Right atrium auricular region (tissue), 2 donors: ENCODE results near the gene MVK. TPM values are rescaled to one million over a fixed set of nuclear protein-coding genes. Genes with fewer than 3 reads are reported as not detected.

ENCODE experiments used
- DNase-seq: peaks from one replicate; pipeline ENCODE4 v3.0.0-alpha.2; 2019; ENCODE audit warnings: low spot score
- H3K27ac ChIP-seq, 2 donors: fragments of 200-600 bp; sonication (generic); 1 replicate in 1 of 2; 2 replicates in 1 of 2; pipeline ENCODE4 v1.5.1; 2016 to 2019
- H3K27me3 ChIP-seq, 2 donors: fragments of 200-600 bp; sonication (generic); one replicate each; pipeline versions ENCODE4 v1.5.1 to v1.6.0; 2017 to 2019
- H3K36me3 ChIP-seq: fragments of 200-600 bp; sonication (generic); one replicate; pipeline ENCODE4 v1.5.1; 2016
- H3K4me1 ChIP-seq, 2 donors: fragments of 200-600 bp; sonication (generic); one replicate each; pipeline versions ENCODE4 v1.5.1 to v1.6.0; 2017 to 2019
- H3K4me3 ChIP-seq, 2 donors: fragments of 200-600 bp; sonication (generic); 1 replicate in 1 of 2; 2 replicates in 1 of 2; pipeline ENCODE4 v1.5.1; 2017 to 2019; ENCODE audit warnings: mild to moderate bottlenecking in 1 of 2, moderate library complexity in 1 of 2
- H3K9me3 ChIP-seq, 2 donors: fragments of 200-600 bp; sonication (generic); one replicate each; pipeline ENCODE4 v1.5.1; 2019
- total RNA-seq, 2 donors: library from RNA; depleted of rRNA; stranded (reverse); fragments of >200 nt; gene quantifications; one replicate each; pipeline ENCODE4 v1.1.0, GENCODE V29; 2016
- TF ChIP-seq, protein P1 (sequence below), 2 donors: fragments of 200-600 bp; sonication (generic); IDR thresholded peaks; one replicate each; pipeline ENCODE4 v1.5.1; 2019; ENCODE audit warnings: antibody characterized with exemption in 2 of 2

The MVK gene
- total RNA-seq, 2 donors from 2014 or later: 5.5 to 7.5 TPM

DNA sequence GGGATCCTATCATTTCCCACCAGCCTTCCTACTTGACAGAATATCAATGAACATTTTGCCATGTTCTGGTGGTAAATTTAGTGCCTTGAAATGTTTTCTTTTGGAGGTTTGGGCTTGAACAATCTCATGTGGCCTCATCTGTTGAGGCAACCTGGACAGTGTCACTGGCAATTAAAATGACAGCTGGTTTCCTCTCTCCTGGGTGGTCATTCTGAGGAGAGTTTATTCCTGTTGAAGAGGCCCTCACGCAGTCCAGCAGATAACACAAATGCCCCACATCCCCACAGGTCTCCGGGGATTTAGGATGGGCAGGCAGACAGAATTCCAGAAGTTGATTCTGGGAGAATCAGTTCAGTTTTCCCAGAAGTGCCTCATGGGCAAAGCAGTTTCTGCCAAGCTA lies 42.2 kb upstream of the MVK start:
- no peak for DNase-seq
- Histone ChIP-seq H3K4me1 (peaks cover 0 to 16% of the 10 kb centered on the region in 2 donors), H3K9me3 (no peaks in the 10 kb centered on the region), H3K27ac (no peak overlapping the region), H3K36me3 (peaks cover 56% of the 10 kb centered on the region), H3K27me3 (no peaks in the 10 kb centered on the region), H3K4me3 (no peak overlapping the region)
- TF ChIP-seq, protein P1, sequence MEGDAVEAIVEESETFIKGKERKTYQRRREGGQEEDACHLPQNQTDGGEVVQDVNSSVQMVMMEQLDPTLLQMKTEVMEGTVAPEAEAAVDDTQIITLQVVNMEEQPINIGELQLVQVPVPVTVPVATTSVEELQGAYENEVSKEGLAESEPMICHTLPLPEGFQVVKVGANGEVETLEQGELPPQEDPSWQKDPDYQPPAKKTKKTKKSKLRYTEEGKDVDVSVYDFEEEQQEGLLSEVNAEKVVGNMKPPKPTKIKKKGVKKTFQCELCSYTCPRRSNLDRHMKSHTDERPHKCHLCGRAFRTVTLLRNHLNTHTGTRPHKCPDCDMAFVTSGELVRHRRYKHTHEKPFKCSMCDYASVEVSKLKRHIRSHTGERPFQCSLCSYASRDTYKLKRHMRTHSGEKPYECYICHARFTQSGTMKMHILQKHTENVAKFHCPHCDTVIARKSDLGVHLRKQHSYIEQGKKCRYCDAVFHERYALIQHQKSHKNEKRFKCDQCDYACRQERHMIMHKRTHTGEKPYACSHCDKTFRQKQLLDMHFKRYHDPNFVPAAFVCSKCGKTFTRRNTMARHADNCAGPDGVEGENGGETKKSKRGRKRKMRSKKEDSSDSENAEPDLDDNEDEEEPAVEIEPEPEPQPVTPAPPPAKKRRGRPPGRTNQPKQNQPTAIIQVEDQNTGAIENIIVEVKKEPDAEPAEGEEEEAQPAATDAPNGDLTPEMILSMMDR (IDR thresholded peaks at IDR 0.05): no peak

DNA sequence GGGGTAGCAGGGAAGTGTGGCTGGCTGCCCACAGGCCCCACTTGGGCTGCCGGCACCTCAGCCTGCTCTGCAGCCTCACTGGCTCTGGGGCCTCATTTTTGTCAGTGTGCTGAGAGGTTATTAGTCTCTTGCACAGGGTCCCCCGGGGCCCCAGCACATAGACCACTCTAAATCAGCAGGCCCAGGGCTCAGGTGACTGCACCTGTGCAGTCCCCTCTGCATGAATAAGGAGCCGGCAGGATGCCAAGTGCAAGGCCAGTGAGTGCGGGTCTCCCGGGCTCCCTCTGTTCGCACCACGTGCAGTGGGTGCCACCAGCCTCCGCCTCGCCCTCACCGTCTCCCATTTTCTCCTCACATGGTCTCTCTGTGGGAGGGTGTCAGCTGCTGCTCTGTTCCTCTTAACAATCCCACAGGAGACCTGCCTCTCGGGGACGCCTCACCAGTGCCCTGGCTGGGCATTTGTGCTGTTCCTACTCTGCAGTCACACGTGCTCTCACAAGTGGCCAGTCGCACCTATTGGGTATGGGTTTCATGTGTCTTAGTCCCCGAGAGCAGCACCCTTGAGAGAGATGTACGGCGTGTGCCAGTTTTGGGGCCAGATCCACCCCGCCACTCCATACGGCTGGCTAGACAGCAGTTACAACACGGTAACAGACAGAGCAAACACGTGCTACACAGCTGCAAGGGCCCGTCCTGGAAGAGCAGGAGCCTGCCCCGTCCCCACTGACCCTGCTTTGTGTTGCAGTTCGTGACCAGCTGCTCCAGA lies 40.7 kb upstream of the MVK start:
- DNase-seq: no peak
- Histone ChIP-seq H3K36me3 (peaks cover 44% of the 10 kb centered on the region), H3K27me3 (no peaks in the 10 kb centered on the region), H3K4me1 (peaks cover 0 to 19% of the 10 kb centered on the region in 2 donors), H3K9me3 (no peaks in the 10 kb centered on the region), H3K27ac (no peak overlapping the region), H3K4me3 (no peak overlapping the region)
- TF ChIP-seq, protein P1 (IDR thresholded peaks at IDR 0.05): no peak

DNA sequence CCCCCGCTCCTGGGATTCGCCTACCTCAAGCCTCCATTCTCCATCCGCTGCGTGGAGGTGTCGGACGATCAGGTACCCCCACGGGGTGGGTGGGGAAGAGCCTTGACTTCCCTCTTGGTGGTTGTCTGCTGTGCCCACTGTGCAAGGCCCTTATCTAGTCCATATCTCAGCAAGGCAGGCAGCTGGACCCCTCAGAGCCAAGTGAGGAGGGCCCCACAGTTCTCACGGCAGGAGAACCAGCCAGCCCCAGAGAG lies 40.2 kb upstream of the MVK start:
- Histone ChIP-seq H3K27ac (no peak overlapping the region), H3K4me1 (peaks cover 0 to 24% of the 10 kb centered on the region in 2 donors), H3K36me3 (peaks cover 40% of the 10 kb centered on the region), H3K27me3 (no peaks in the 10 kb centered on the region), H3K4me3 (no peak overlapping the region), H3K9me3 (no peaks in the 10 kb centered on the region)
- DNase-seq: no peak
- TF ChIP-seq, protein P1 (IDR thresholded peaks at IDR 0.05): no peak

DNA sequence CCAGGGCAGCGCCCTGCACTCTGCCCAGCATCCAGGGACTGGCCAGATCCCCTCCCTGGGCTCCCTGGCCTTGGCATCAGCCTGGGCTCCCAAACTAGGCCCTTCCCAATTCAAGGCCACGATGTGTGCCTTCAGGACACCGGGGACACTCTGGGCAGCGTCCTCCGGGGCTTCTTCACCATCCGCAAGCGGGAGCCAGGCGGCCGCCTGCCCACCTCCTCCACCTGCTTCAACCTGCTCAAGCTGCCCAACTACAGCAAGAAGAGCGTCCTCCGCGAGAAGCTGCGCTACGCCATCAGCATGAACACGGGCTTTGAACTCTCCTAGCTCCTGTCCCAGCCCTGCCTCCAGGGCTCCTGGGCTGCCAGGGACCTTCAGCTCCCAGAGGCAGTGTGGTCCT lies 39.1 kb upstream of the MVK start:
- Histone ChIP-seq H3K9me3 (no peaks in the 10 kb centered on the region), H3K27ac (no peak overlapping the region), H3K27me3 (no peaks in the 10 kb centered on the region), H3K36me3 (peaks cover 40% of the 10 kb centered on the region), H3K4me3 (no peak overlapping the region), H3K4me1 (peaks cover 0 to 24% of the 10 kb centered on the region in 2 donors)
- TF ChIP-seq, protein P1 (IDR thresholded peaks at IDR 0.05): no peak
- DNase-seq: no peak

DNA sequence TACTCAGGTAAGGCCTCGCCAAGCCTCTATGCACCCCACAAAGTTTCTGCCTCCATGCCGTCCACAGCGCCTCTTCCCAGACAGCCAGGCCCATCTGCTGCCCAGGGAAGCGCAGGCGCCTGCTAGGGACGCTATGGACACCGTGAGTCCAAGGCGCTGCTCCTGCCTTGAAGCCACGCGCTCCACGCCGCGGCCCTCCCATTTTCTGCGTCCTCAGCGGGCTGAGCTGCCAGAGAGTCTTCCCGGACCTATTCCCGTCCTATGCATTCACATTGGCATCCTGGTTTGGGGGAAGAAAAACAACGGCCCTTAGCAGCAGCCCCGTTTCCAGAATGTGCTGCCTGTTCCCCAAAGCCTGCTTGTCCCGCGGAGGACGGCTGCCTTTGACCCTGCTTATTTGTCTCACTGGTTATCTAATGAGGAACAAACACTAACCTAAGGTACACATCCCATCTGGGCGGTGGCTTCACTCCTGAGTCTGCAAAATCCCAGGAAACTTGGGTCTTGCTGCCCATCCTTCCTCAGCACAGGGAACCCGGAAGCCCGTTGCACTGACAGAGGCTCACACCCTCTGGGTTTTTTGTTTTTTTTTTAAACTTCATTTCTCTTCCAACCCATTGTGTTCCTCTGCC lies 38.2 kb upstream of the MVK start:
- no peaks in the 10 kb centered on the region for H3K9me3 ChIP-seq
- TF ChIP-seq, protein P1 (IDR thresholded peaks at IDR 0.05): no peak
- peaks cover 40% of the 10 kb centered on the region for H3K36me3 ChIP-seq
- DNase-seq: no peak
- no peaks in the 10 kb centered on the region for H3K27me3 ChIP-seq
- H3K4me1 ChIP-seq: peaks cover 0 to 21% of the 10 kb centered on the region in 2 donors
- H3K27ac ChIP-seq: no peak overlapping the region
- no peak overlapping the region for H3K4me3 ChIP-seq
